HG02981 (cell line): ENCODE data around the gene BIRC7.
A peak's percentile ranks its signal among the peaks of the same experiment; 100 is the strongest.
"Not testable (repeated sequence)": the region's sequence is repeated elsewhere in the genome, so short reads cannot be mapped to it uniquely, and the experiment has no call there.

Experiments used
- ATAC-seq: cut with Tn5 transposase; IDR thresholded peaks from one replicate; pipeline ENCODE4 v1.9.1; 2021; ENCODE audit warnings: mild to moderate bottlenecking, moderate library complexity; ENCODE audit not compliant: unreplicated experiment

BIRC7 gene

DNA sequence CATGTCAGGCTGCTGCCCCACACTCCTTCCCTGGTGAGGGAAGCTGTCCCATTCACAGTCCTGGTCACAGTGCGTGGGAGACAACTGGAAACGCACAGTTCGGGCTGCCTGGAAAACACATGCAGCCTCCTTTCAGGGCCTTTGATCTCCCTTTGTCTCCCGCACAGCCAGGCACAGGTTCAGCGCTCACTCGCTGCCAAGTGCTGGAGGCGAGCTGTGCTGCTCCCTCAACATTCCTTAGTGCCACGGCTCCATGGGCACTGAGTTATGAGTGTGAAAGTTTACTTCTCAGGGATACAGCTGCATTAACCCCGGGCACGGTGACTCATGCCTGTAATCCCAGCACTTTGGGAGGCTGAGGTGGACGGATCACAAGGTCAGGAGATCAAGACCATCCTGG lies 28.8 kb upstream of the BIRC7 start:
- ATAC-seq, result no peak

DNA sequence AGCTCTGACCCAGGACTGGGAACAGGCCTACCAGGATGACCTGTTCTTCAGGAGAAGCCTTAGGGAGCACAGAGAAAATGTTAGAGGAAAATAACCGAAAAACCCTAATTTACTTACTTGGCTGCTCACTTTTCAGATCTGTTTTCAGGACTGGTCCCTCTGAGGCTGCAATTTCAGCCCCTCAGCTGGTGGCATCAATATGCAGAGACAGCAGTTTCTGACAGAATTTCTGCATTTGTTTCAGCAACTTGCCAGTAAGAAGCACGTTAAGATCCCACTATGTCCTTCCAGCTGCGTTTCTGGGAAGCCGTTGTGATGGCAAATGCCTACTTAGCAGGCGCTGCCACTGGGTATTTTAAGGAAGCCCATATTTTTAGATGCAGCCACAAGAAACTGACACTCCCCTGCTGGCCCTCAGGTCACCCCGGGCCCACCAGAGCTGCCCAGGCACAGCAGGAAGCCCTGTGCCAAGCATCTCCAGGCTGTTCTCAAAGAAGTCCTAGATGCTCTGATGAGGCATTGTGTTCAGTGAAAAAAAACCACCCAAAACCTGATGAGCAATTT lies 27.3 kb upstream of the BIRC7 start:
- ATAC-seq, result no peak

GRCh38 chr20:63210011-63210605 lies 25.6 kb upstream of the BIRC7 start:
- no peak for ATAC-seq

- no peak for ATAC-seq
Measured at GRCh38 chr20:63212393-63212730, 23.3 kb upstream of the BIRC7 start.

GRCh38 chr20:63212792-63213191 lies 22.9 kb upstream of the BIRC7 start:
- no peak for ATAC-seq

GRCh38 chr20:63214514-63214913 lies 21.2 kb upstream of the BIRC7 start:
- ATAC-seq, result no peak

DNA sequence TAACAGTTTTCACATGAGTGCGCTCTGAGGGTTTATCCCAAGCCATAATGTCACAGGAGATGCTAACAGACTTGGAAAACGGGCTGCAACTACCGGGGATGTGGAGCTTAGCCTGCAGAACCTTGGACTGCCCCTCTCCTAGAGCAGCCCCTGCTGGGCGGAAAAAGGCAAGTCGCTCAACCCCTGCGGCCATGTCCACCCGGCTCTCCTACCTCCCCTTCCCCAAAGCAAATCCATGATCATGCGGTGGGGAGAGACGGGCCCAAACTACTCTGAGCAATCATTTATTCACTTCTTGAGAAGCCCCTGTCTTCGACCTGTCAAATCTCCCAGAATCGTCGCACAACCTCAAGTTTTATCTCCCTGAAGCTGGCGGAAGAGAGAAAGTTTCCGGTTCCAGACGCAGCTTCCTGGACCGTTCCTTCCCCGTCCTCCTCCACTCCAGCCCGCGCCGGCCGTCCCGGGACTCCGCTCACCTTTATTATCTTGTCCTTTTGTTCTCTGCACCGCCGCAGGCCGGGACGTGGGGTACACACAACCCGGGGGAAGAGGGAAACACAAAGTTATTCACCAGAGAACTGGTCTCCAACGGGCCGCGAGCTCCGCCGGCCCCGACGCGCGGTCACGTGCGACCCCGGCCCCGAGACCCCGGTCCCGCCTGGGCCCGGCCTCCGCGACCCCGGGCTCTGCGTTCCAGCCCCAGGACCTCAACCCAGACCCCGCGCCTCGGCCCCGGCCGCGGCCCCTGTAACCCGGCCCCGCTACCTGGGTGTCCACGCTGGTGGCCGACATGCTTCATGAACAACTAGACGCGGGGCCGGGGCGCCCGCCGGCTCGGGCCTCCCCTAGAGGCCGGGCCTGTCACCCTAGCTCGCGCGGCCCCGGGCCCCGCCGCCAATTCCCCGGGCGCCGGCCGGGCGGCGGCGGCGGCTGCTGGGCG lies 20.3 kb upstream of the BIRC7 start:
- ATAC-seq, result no peak

DNA sequence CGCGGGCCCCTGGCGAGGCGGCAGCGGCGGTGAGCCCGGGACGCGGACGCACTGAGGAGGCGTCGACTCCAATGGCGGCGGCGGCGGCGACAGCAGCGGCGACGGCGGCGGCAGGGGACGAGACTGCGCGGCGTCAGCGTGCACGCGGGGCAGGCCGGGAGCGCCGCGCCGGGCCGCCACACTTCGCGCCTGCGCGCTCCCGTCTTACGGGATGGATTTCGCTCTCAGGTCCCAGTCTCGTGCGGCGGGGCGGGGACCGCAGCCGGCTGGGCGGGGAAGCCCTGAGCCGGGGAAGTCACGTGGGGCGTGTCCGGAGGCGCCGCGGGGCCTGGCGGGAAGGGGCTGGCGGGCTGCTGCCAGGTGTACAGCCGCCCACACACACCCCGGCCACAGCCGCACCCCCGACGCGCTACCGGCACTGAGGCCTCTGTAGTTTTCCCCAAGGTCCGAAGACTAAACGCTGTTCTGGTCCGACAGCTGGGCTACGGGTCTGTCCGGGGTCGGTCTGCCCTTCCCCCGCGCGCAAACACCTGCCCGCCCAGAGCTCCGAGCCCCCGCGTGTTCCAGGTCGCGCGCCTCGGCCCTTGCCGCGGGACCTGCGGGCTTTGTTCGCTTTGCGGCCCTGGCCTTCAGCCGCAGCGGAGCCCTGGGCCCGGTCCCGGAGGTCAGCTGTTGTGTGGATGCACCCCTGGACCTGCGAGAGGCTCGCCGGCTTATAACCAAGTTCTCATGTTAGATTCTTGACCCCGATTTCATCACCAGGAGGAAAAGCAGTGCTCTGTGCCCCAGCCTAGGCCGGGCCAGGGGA lies 19.5 kb upstream of the BIRC7 start, which contains the start of gene YTHDF1:
YTHDF1 (minus strand) TSS at position 91 of the 808 bp plus-strand sequence. CDS start 239 bp downstream, outside the sequence.
- ATAC-seq, result peak; percentile 86

DNA sequence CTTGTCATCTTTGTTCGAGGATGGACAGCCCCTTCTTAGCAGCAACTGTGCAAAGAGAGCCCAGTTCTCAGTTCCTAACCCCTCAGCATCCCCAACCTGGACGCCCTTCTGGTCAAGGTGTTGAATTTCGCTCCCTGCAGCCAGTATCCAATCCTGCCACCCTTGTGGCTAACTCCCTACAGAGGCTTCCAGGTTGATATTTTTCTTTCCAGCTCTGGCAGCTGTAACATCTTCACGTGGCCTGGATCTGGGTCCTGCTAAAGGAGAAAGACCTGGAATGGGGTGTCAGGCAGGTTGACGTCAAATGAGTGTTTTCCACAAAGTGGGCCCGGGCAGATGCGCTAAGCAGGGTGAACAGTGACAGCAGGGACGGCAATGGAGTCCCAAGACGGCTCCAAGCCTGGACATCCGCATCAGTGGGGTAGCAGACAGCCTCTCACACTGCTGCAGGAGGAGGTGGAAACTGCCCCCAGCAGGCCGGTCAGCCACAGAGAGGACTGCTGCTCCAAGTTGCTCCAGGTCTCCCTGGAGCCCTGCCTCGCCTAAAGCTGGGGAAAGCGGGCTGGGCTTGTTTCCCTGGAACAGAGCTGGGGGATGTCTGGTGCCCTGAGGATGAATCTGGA lies 18.7 kb upstream of the BIRC7 start:
- no peak for ATAC-seq

DNA sequence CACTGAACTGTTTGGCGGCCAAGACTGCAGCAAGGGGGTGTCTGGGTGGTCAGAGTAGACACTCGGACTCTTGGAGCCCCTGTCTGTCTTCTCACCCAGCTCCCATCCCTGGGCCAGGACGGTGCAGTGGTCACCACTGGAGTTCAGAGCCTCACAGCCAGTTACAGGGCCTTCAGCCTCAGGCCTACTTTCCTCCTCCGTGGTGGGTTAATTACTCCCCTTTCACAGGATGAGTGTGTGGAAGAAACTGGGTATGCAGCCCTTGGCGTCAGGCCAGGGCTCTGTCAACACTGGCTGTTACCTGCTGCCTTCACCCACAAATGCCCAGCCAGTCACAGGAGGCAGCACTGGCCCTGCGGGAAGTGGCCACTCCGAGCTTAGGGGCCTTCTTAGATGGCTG lies 18.0 kb upstream of the BIRC7 start:
- no peak for ATAC-seq

DNA sequence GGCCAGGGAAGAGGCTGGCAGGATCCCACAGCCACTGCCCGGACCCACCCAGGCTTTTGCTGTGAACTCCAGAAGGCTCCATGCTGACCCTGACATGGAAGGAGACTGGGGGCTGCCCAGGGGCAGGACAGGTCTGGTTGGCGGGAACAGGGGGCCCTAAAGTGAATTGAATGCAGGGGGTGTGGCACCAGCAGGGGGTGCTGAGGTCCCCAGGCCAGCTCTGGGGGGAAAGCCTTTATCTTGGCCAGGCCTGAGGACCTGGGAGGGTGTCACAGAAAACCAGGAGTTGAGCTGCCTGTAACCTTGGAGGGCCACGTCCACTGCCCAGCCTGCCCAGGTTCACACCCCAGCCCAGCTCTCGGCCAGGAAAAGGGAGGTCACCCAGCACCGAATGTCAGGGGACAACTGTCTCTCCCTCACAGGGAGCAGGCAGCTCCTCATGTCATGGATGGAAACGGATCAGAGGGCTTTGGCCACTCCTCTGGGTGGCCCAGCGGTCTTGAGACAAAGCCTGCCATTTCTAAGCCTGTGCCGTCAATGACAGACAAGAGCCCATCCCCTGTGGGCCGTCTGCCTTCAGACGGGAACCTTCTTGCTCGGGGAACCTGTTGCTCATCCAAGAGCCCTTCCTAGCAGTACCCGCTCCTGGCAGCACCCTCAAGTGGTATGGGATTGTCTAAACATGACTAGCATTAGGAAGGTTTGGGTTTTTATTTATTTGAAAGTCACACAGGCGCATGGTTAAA lies 16.8 kb upstream of the BIRC7 start:
- ATAC-seq, result no peak

GRCh38 chr20:63219447-63219821 lies 16.3 kb upstream of the BIRC7 start:
- no peak for ATAC-seq

- no peak for ATAC-seq
Measured at GRCh38 chr20:63219866-63220521, 15.7 kb upstream of the BIRC7 start.

DNA sequence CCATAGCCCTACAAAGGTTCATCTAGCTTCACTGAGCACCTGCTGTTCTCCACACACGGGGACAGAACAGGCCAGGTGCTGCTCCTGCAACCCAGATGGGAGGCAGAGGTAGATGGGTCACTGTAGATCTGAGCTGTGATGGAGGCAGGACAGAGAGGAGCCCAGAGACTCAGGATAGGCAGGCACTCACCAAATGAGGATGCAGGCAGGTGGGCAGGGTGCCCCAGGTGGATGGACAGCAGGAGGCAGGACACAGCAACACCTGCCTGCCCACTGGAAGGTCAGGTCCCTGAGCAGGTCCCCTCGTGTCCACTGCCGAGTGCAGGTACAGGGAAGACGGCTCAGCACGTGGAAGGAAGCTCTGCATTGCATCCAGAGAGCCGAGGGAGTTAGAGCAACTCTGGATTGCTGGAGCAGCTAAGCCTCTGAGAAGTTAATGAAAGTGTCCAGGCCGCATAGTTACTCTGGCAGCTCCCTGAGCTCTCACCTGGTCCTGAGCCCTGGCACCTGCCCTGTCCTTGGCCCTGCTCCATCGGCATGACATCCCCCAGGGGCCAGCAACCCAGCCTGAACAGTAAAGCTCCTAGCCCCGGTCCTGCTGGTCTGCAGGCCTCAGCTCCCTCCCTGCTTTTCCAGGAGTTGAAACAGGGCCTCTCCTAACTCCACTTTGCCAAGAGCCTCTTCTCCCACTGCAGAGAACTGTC lies 14.9 kb upstream of the BIRC7 start:
- ATAC-seq, result no peak

GRCh38 chr20:63221400-63222053 lies 14.2 kb upstream of the BIRC7 start:
- ATAC-seq, result not testable (repeated sequence)

- no peak for ATAC-seq
Measured at GRCh38 chr20:63222541-63222940, 13.2 kb upstream of the BIRC7 start.

DNA sequence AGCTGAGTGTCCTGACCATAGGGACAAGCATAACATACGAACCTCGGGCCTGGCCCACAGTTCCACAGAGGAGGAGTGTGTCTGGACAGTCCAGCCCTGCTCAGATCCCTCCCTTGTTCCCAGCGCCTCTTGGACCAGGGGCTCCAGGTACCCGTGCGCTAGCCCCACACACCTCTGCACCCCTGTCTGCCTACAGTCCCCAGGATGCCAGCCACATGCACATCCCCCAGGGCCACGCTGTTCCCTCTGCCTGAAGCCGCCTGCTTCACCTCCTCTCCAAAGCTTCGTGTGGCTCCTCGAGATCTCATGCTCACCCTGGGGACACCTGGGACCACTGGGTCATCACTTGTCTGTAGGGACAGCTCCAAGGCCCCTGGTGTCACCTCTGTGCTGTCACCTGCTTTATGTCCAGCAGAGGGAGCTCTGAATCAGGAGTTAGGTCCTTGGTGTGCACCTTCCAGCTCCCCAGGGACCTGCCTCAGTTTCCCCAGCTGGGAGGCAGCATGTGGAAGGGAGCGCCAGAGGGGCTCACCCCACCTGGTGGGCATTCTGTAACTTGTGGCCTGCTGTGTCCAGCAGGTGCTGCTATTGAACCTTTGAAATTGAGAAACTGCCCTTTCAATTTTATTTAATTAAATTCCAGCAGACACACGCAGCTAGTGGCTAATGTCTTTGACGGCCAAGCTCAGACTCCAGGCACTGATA lies 12.4 kb upstream of the BIRC7 start:
- no peak for ATAC-seq

DNA sequence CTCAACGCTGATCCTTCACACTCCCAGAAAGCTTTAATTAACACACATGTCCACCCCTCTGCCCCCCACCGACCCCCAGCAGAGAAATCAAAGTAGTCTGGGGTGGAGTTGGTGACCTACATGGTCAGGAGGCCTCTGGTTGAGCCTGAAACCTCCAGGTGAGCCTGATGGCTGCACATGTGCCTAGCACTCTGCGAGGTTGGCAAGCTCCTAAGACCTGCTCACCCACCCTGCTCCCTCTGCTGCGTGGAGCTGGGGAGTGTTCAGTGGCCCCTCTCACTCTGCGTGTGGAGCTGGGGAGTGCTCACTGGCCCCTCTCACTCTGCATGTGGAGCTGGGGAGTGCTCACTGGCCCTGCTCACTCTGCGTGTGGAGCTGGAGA lies 11.9 kb upstream of the BIRC7 start:
- no peak for ATAC-seq
